HUES64 (cell line): ENCODE data around the gene FBP1.

Source experiments
- H3K27ac ChIP-seq: 2 replicates; pipeline ENCODE4 v1.7.0; 2013; ENCODE audit warnings: low read depth, low read length, inconsistent platforms
- H3K27me3 ChIP-seq: 2 replicates; pipeline ENCODE4 v1.6.1; 2013; ENCODE audit warnings: mild to moderate bottlenecking, low read length; ENCODE audit not compliant: insufficient read depth
- H3K36me3 ChIP-seq: 2 replicates; pipeline ENCODE4 v1.6.1; 2013; ENCODE audit warnings: mild to moderate bottlenecking, low read length; ENCODE audit not compliant: insufficient read depth
- H3K4me1 ChIP-seq: 2 replicates; pipeline ENCODE4 v1.6.1; 2013; ENCODE audit warnings: mild to moderate bottlenecking, low read length, moderate library complexity; ENCODE audit not compliant: insufficient read depth
- H3K4me3 ChIP-seq: 2 replicates; pipeline ENCODE4 v1.5.1; 2013; ENCODE audit warnings: mild to moderate bottlenecking, low read length, moderate library complexity
- H3K9ac ChIP-seq: 2 replicates; pipeline ENCODE4 v1.6.1; 2013; ENCODE audit warnings: mild to moderate bottlenecking, low read depth, low read length
- H3K9me3 ChIP-seq: 2 replicates; pipeline ENCODE4 v1.6.1; 2013; ENCODE audit warnings: low read depth, low read length; ENCODE audit not compliant: insufficient read depth
- WGBS: fragments of 150-250, 120-280 bp; methylation state at CpG from one replicate; pipeline ENCODE4 v1.1.7; 2013; ENCODE audit warnings: missing lambda C conversion rate; 5-methylcytosine and 5-hydroxymethylcytosine counted together

FBP1 gene

DNA sequence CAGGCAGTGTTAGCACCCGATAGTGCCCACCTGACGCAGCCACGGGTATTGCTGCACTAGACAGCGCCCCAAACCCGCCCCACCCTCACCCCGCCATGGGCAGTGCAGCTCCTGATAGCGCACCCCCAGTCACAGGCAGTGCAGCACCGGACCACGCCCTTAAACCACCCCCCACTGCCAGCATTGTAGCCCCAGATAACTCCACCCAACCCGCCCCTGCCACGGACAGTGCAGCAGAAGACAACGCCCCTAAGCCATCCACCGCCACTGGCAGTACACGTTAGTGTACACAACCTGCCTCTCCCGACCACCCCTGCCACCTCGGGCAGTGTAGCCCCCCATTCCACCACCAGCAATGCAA is 85.3 kb downstream of the FBP1 start:
- no peak overlapping the region for H3K27ac ChIP-seq
- H3K4me3 ChIP-seq, result peak overlapping the region; percentile 78
- WGBS, result 27% methylated on average over 16 of the region's 16 CpGs
- H3K4me1 ChIP-seq, result peaks cover 3% of the 10 kb centered on the region; the same call in 1 of the 2 replicates
- no peaks in the 10 kb centered on the region for H3K27me3 ChIP-seq
- no peaks in the 10 kb centered on the region; the same call in 1 of the 2 replicates for H3K36me3 ChIP-seq
- H3K9me3 ChIP-seq, result peaks cover 8% of the 10 kb centered on the region; the same call in 1 of the 2 replicates
- H3K9ac ChIP-seq, result no peak overlapping the region
